ENCODE results near the gene ADGRF5.

- TF ChIP-seq POLR2AphosphoS5 (IDR thresholded peaks at IDR 0.05) (no peak), POLR2A (IDR thresholded peaks at IDR 0.05) (no peak)
These were observed 47.5 kb upstream of the ADGRF5 start for GRCh38 chr6:46969206-46969605.
